K562 (cell line): Measurements from ENCODE around the gene GTSE1. TPM values are rescaled to one million over a fixed set of nuclear protein-coding genes. Genes with fewer than 3 reads are reported as not detected.
A peak's percentile ranks its signal among the peaks of the same experiment; 100 is the strongest.

Experiments
- CHD4 ChIP-seq: fragments of 200-600 bp; sonication (generic); IDR thresholded peaks from 3 replicates; pipeline ENCODE4 v1.6.1; 2012; ENCODE audit warnings: low read depth, mild to moderate bottlenecking, mixed read lengths, low read length, inconsistent platforms; ENCODE audit not compliant: insufficient read depth, insufficient replicate concordance, poor library complexity, severe bottlenecking
- CXXC5 ChIP-seq: fragments of 250-450 bp; sonication (Bioruptor Pico); IDR thresholded peaks from 2 replicates; pipeline ENCODE4 v1.8.0; 2022; ENCODE audit warnings: inconsistent platforms, mild to moderate bottlenecking, moderate library complexity
- FOXK1 ChIP-seq: sonication (generic); formaldehyde crosslinking; IDR thresholded peaks from 2 replicates; pipeline ENCODE4 v1.8.0; 2022; ENCODE audit warnings: missing genetic modification reagents, mild to moderate bottlenecking, borderline replicate concordance
- HDAC1 ChIP-seq, 2 experiments: fragments of 450-650 bp; IDR thresholded peaks; 2 replicates each; pipeline ENCODE4 v1.6.1; 2016 to 2017; ENCODE audit warnings: inconsistent platforms in 1 of 2, mild to moderate bottlenecking in 1 of 2, moderate library complexity in 1 of 2
- KLF10 ChIP-seq: fragments of 250-450 bp; sonication (Bioruptor Pico); IDR thresholded peaks from 2 replicates; pipeline ENCODE4 v1.6.1; 2021; ENCODE audit warnings: matching md5 sums
- LCOR ChIP-seq: sonication (generic); formaldehyde crosslinking; IDR thresholded peaks from 2 replicates; pipeline ENCODE4 v1.8.0; 2022; ENCODE audit warnings: mild to moderate bottlenecking, missing genetic modification reagents
- LEF1 ChIP-seq: fragments of 450-650 bp; IDR thresholded peaks from 2 replicates; pipeline ENCODE4 v1.6.1; 2016; ENCODE audit warnings: mild to moderate bottlenecking
- RBFOX2 ChIP-seq: fragments of 200-400 bp; formaldehyde crosslinking; IDR thresholded peaks from 2 replicates; pipeline ENCODE4 v1.6.1; 2017; ENCODE audit warnings: low read depth, mild to moderate bottlenecking, low read length, moderate library complexity
- RBM22 ChIP-seq: fragments of 200-400 bp; formaldehyde crosslinking; IDR thresholded peaks from 2 replicates; pipeline ENCODE4 v1.6.1; 2018; ENCODE audit warnings: low read length, low read depth; ENCODE audit not compliant: poor library complexity, severe bottlenecking
- RNF2 ChIP-seq: sonication (generic); IDR thresholded peaks from 2 replicates; pipeline ENCODE4 v1.6.1; 2016
- SAFB ChIP-seq: fragments of 200-400 bp; formaldehyde crosslinking; IDR thresholded peaks from 2 replicates; pipeline ENCODE4 v1.6.1; 2017; ENCODE audit warnings: low read depth, low read length, borderline replicate concordance
- SAP30 ChIP-seq: fragments of 200-600 bp; sonication (generic); IDR thresholded peaks from 2 replicates; pipeline ENCODE4 v1.6.1; 2012; ENCODE audit warnings: borderline replicate concordance, low read depth, mild to moderate bottlenecking, moderate library complexity, low read length, control low read depth, inconsistent platforms; ENCODE audit not compliant: insufficient read depth, poor library complexity, severe bottlenecking
- SREBF2 ChIP-seq: sonication (generic); formaldehyde crosslinking; IDR thresholded peaks from 2 replicates; pipeline ENCODE4 v1.4.0; 2020; ENCODE audit warnings: mild to moderate bottlenecking, missing genetic modification reagents
- TEAD1 ChIP-seq, 2 experiments: fragments of 450-650 bp in 1 of 2; sonication (generic) in 1 of 2; formaldehyde crosslinking; IDR thresholded peaks; 2 replicates each; pipeline versions ENCODE4 v1.4.0 to v1.8.0; 2020 to 2022; ENCODE audit warnings: mild to moderate bottlenecking in 2 of 2, missing genetic modification reagents in 1 of 2
- ZNF121 ChIP-seq: sonication (generic); formaldehyde crosslinking; conservative IDR thresholded peaks from 2 replicates; pipeline ENCODE4 v1.8.0; 2022; ENCODE audit warnings: missing genetic modification reagents
- ZNF263 ChIP-seq: sonication (generic); formaldehyde crosslinking; IDR thresholded peaks from 2 replicates; pipeline ENCODE4 v1.8.0; 2022; ENCODE audit warnings: mild to moderate bottlenecking, missing genetic modification reagents, borderline replicate concordance
- ZNF280A ChIP-seq: fragments of 450-650 bp; IDR thresholded peaks from 2 replicates; pipeline ENCODE4 v1.6.1; 2018; ENCODE audit warnings: mild to moderate bottlenecking, low read depth; ENCODE audit not compliant: partially characterized antibody
- ZNF431 ChIP-seq: sonication (generic); formaldehyde crosslinking; IDR thresholded peaks from 2 replicates; pipeline ENCODE4 v1.8.0; 2022; ENCODE audit warnings: mild to moderate bottlenecking, missing genetic modification reagents
- polyA plus RNA-seq, 8 experiments: library from polyadenylated mRNA; depleted of rRNA in 4 of 8; stranded (reverse) in 5 of 8; unstranded in 3 of 8; fragments of >200 nt; fragmentation: Nextera tagmentation in 2 of 8; fragmentation: Illumina TruSeq in 1 of 8; extraction: Ambion mirVana in 2 of 8; extraction: Trizol in 1 of 8; gene quantifications; 2 replicates each; pipeline versions ENCODE4 v1.2.1 to v1.2.3, GENCODE V29; 2011 to 2014; ENCODE audit warnings: inconsistent platforms in 1 of 8, missing spikeins in 1 of 8
- total RNA-seq, 7 experiments: library from RNA; depleted of rRNA in 6 of 7; stranded (reverse); fragments of >200 nt in 6 of 7; fragmentation: Illumina TruSeq in 2 of 7; extraction: Trizol in 2 of 7; gene quantifications; 2 replicates each; pipeline versions ENCODE4 v1.2.1 to v1.2.3, GENCODE V29; 2011 to 2021; ENCODE audit warnings: low replicate concordance in 1 of 7
- TF ChIP-seq, protein P1 (sequence below): sonication (generic); formaldehyde crosslinking; IDR thresholded peaks from 2 replicates; pipeline ENCODE4 v1.8.0; 2023; ENCODE audit warnings: missing genetic modification reagents, mild to moderate bottlenecking, borderline replicate concordance

The GTSE1 gene
- total and polyA plus RNA-seq, 9 of the 15 experiments (the other 6 are each of a cell fraction or from before 2014, with no cell fraction given): 2.5 to 22.5 (median 12.9) TPM

DNA sequence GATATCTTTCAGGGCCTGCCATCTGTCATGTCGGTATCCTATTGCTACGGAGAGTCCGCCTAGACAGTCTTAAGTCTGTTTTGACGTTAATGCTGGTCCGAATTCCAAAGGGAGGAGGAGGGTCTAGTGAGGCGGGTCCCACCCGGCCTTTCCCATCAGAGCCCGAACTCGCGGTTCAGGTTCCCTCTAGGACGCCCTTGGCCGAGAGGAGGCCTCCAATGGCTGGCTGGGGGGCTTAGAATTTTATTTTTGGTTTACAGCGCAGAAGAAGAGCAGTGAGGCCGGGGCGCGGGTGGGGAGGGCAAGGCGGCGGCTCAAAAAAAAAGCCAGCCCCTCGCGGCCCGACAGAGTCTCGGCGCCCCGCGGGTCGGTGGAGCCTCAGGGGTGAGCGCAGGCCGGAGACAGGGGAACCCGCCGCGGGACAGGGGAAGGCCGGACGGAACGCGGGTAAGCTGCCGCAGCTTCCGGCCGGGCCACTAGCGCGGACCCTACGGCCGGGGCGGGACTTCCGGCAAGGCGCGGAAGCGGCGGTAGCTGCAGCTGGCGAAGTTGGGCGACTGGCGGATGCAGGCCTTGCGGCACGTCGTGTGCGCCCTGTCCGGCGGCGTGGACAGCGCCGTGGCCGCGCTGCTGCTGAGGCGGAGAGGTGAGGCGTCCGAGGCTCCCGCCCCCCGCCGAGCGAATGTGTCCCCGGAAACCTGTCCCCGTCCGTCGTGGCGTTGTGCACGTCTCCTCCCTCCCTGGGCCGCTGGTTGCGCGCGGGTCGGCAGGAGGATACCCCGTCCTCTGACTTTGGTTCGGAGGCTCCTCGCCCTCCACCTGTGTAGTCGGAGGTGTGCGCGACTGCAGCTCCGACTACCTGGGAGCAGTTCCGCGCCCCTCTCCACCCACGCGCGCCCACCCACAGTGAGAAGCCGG is 38.8 kb downstream of the GTSE1 start, which contains the start of gene TRMU (continued):
- TF ChIP-seq ZNF280A (no peak), LEF1 (no peak), ZNF263 (0 out of 2 replicates have a peak, but pooled peaks have one; percentile 56), CHD4 (no peak), ZNF121 (CRISPR knock-in tag) (peak; percentile 97), LCOR (CRISPR knock-in tag) (no peak), SREBF2 (CRISPR knock-in tag) (no peak), HDAC1 (IDR thresholded peaks at IDR 0.05) (peak in 1 of 2 experiments; percentile 81; a peak in 2 of 4 replicates), ZNF431 (CRISPR knock-in tag) (no peak), RBFOX2 (peak; percentile 90), FOXK1 (CRISPR knock-in tag) (no peak), SAP30 (peak; percentile 75), CXXC5 (peak; percentile 95), SAFB (no peak), RBM22 (peak; percentile 74), RNF2 (peak; percentile 34; the same call in 1 of the 2 replicates), TEAD1 (CRISPR knock-in tag; IDR thresholded peaks at IDR 0.05) (peak in 1 of 2 experiments; percentile 64; a peak in 1 of 4 replicates), KLF10 (CRISPR knock-in tag) (no peak)
- TF ChIP-seq, protein P1, sequence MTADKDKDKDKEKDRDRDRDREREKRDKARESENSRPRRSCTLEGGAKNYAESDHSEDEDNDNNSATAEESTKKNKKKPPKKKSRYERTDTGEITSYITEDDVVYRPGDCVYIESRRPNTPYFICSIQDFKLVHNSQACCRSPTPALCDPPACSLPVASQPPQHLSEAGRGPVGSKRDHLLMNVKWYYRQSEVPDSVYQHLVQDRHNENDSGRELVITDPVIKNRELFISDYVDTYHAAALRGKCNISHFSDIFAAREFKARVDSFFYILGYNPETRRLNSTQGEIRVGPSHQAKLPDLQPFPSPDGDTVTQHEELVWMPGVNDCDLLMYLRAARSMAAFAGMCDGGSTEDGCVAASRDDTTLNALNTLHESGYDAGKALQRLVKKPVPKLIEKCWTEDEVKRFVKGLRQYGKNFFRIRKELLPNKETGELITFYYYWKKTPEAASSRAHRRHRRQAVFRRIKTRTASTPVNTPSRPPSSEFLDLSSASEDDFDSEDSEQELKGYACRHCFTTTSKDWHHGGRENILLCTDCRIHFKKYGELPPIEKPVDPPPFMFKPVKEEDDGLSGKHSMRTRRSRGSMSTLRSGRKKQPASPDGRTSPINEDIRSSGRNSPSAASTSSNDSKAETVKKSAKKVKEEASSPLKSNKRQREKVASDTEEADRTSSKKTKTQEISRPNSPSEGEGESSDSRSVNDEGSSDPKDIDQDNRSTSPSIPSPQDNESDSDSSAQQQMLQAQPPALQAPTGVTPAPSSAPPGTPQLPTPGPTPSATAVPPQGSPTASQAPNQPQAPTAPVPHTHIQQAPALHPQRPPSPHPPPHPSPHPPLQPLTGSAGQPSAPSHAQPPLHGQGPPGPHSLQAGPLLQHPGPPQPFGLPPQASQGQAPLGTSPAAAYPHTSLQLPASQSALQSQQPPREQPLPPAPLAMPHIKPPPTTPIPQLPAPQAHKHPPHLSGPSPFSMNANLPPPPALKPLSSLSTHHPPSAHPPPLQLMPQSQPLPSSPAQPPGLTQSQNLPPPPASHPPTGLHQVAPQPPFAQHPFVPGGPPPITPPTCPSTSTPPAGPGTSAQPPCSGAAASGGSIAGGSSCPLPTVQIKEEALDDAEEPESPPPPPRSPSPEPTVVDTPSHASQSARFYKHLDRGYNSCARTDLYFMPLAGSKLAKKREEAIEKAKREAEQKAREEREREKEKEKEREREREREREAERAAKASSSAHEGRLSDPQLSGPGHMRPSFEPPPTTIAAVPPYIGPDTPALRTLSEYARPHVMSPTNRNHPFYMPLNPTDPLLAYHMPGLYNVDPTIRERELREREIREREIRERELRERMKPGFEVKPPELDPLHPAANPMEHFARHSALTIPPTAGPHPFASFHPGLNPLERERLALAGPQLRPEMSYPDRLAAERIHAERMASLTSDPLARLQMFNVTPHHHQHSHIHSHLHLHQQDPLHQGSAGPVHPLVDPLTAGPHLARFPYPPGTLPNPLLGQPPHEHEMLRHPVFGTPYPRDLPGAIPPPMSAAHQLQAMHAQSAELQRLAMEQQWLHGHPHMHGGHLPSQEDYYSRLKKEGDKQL (CRISPR knock-in tag): no peak
